Measurements from ENCODE around the gene EIF4ENIF1. TPM values are rescaled to one million over a fixed set of nuclear protein-coding genes. Genes with fewer than 3 reads are reported as not detected.

The EIF4ENIF1 gene
- total RNA-seq = 24.6 TPM

GRCh38 chr22:31489632-31490495 is at the start of gene EIF4ENIF1:
EIF4ENIF1 (minus strand) TSS chr22:31489842; CDS start chr22:31488718, 1,124 bp downstream.
- intact Hi-C loops (cut with DNase I) = loop anchor here (10.0 kb wide), 1 partner anchor 535 kb away; no protein-coding TSS in a partner anchor
- H3K36me3 ChIP-seq = peaks cover 0 to 6% of the 10 kb centered on the region in 2 donors
- TF ChIP-seq POLR2A (IDR thresholded peaks at IDR 0.05) (no peak), POLR2AphosphoS5 (IDR thresholded peaks at IDR 0.05; ENCODE audit: insufficient read depth in 1 of 2, low read depth in 1 of 2) (peak in 1 of 2 donors; percentile 55), CTCF (IDR thresholded peaks at IDR 0.05) (peak in 1 of 3 experiments; percentile 19)
- H3K4me3 ChIP-seq = peak within 1 kb of the TSS; percentile 63 to 82
- peak within 1 kb of the TSS; percentile 89 for H3K27ac ChIP-seq
- DNase-seq (ENCODE audit: extremely low spot score in 2 of 2) = no peak
- no peaks in the 10 kb centered on the region for H3K9me3 ChIP-seq
- no peaks in the 10 kb centered on the region for H3K27me3 ChIP-seq
- H3K4me1 ChIP-seq = peaks cover 42% of the 10 kb centered on the region

- no peaks in the 10 kb centered on the region for H3K36me3 ChIP-seq
- H3K4me3 ChIP-seq = no peak overlapping the region
- no peak for DNase-seq (ENCODE audit: extremely low spot score in 2 of 2)
- H3K9me3 ChIP-seq = no peaks in the 10 kb centered on the region
- H3K27me3 ChIP-seq = no peaks in the 10 kb centered on the region
- H3K27ac ChIP-seq = no peak overlapping the region
- no peak for TF ChIP-seq CTCF (IDR thresholded peaks at IDR 0.05)
- intact Hi-C loops (cut with DNase I) = no loop called here
- no peaks in the 10 kb centered on the region for H3K4me1 ChIP-seq
Measured at GRCh38 chr22:31538815-31539214, 49.2 kb upstream of the EIF4ENIF1 start.

GRCh38 chr22:31537019-31537535 is 47.4 kb upstream of the EIF4ENIF1 start:
- Histone ChIP-seq H3K27me3 (no peaks in the 10 kb centered on the region), H3K27ac (no peak overlapping the region), H3K4me1 (no peaks in the 10 kb centered on the region), H3K36me3 (no peaks in the 10 kb centered on the region), H3K4me3 (no peak overlapping the region), H3K9me3 (no peaks in the 10 kb centered on the region)
- DNase-seq (ENCODE audit: extremely low spot score in 2 of 2) = no peak
- intact Hi-C loops (cut with DNase I) = no loop called here
- TF ChIP-seq POLR2AphosphoS5 (IDR thresholded peaks at IDR 0.05; ENCODE audit: insufficient read depth in 1 of 2, low read depth in 1 of 2) (no peak), POLR2A (IDR thresholded peaks at IDR 0.05) (no peak), CTCF (IDR thresholded peaks at IDR 0.05) (no peak)

GRCh38 chr22:31533374-31533773 is 43.7 kb upstream of the EIF4ENIF1 start:
- H3K4me3 ChIP-seq = no peak overlapping the region
- H3K4me1 ChIP-seq = no peaks in the 10 kb centered on the region
- intact Hi-C loops (cut with DNase I) = no loop called here
- H3K36me3 ChIP-seq = no peaks in the 10 kb centered on the region
- DNase-seq (ENCODE audit: extremely low spot score in 2 of 2) = no peak
- TF ChIP-seq CTCF (IDR thresholded peaks at IDR 0.05) (no peak), POLR2AphosphoS5 (IDR thresholded peaks at IDR 0.05; ENCODE audit: insufficient read depth in 1 of 2, low read depth in 1 of 2) (no peak), POLR2A (IDR thresholded peaks at IDR 0.05) (no peak)
- no peak overlapping the region for H3K27ac ChIP-seq
- H3K9me3 ChIP-seq = no peaks in the 10 kb centered on the region
- no peaks in the 10 kb centered on the region for H3K27me3 ChIP-seq

- DNase-seq (ENCODE audit: extremely low spot score in 2 of 2) = no peak
- H3K4me3 ChIP-seq = no peak overlapping the region
- H3K27me3 ChIP-seq = no peaks in the 10 kb centered on the region
- H3K4me1 ChIP-seq = no peaks in the 10 kb centered on the region
- H3K27ac ChIP-seq = no peak overlapping the region
- no peaks in the 10 kb centered on the region for H3K36me3 ChIP-seq
- no peaks in the 10 kb centered on the region for H3K9me3 ChIP-seq
- no peak for TF ChIP-seq CTCF (IDR thresholded peaks at IDR 0.05)
- no peak for TF ChIP-seq POLR2AphosphoS5 (IDR thresholded peaks at IDR 0.05; ENCODE audit: insufficient read depth in 1 of 2, low read depth in 1 of 2)
- TF ChIP-seq POLR2A (IDR thresholded peaks at IDR 0.05) = no peak
- intact Hi-C loops (cut with DNase I) = no loop called here
Measured at GRCh38 chr22:31532060-31532459, 42.4 kb upstream of the EIF4ENIF1 start.
